Measurements from ENCODE around the gene TMEM14B.

- TF ChIP-seq MYNN (tag by site-specific recombination; IDR thresholded peaks at IDR 0.05; ENCODE audit: borderline replicate concordance): no peak
- TF ChIP-seq ZNF501 (tag by site-specific recombination; IDR thresholded peaks at IDR 0.05): no peak
- TF ChIP-seq, protein P1, sequence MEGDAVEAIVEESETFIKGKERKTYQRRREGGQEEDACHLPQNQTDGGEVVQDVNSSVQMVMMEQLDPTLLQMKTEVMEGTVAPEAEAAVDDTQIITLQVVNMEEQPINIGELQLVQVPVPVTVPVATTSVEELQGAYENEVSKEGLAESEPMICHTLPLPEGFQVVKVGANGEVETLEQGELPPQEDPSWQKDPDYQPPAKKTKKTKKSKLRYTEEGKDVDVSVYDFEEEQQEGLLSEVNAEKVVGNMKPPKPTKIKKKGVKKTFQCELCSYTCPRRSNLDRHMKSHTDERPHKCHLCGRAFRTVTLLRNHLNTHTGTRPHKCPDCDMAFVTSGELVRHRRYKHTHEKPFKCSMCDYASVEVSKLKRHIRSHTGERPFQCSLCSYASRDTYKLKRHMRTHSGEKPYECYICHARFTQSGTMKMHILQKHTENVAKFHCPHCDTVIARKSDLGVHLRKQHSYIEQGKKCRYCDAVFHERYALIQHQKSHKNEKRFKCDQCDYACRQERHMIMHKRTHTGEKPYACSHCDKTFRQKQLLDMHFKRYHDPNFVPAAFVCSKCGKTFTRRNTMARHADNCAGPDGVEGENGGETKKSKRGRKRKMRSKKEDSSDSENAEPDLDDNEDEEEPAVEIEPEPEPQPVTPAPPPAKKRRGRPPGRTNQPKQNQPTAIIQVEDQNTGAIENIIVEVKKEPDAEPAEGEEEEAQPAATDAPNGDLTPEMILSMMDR (tag by site-specific recombination; IDR thresholded peaks at IDR 0.05): no peak
- TF ChIP-seq ZNF544 (tag by site-specific recombination; IDR thresholded peaks at IDR 0.05): no peak
- TF ChIP-seq ZNF548 (tag by site-specific recombination; IDR thresholded peaks at IDR 0.05): no peak
- TF ChIP-seq, protein P2, sequence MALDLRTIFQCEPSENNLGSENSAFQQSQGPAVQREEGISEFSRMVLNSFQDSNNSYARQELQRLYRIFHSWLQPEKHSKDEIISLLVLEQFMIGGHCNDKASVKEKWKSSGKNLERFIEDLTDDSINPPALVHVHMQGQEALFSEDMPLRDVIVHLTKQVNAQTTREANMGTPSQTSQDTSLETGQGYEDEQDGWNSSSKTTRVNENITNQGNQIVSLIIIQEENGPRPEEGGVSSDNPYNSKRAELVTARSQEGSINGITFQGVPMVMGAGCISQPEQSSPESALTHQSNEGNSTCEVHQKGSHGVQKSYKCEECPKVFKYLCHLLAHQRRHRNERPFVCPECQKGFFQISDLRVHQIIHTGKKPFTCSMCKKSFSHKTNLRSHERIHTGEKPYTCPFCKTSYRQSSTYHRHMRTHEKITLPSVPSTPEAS (tag by site-specific recombination; IDR thresholded peaks at IDR 0.05): no peak
- no peak for TF ChIP-seq ZNF121 (tag by site-specific recombination; IDR thresholded peaks at IDR 0.05)
- no peak for TF ChIP-seq ZNF274 (IDR thresholded peaks at IDR 0.05; ENCODE audit: low read length)
- no peak for TF ChIP-seq ZNF274 (tag by site-specific recombination; IDR thresholded peaks at IDR 0.05; ENCODE audit: borderline replicate concordance)
- TF ChIP-seq ZNF266 (tag by site-specific recombination; IDR thresholded peaks at IDR 0.05; ENCODE audit: low read depth): no peak
- TF ChIP-seq GLIS1 (tag by site-specific recombination; IDR thresholded peaks at IDR 0.05): no peak
- TF ChIP-seq, protein P3, sequence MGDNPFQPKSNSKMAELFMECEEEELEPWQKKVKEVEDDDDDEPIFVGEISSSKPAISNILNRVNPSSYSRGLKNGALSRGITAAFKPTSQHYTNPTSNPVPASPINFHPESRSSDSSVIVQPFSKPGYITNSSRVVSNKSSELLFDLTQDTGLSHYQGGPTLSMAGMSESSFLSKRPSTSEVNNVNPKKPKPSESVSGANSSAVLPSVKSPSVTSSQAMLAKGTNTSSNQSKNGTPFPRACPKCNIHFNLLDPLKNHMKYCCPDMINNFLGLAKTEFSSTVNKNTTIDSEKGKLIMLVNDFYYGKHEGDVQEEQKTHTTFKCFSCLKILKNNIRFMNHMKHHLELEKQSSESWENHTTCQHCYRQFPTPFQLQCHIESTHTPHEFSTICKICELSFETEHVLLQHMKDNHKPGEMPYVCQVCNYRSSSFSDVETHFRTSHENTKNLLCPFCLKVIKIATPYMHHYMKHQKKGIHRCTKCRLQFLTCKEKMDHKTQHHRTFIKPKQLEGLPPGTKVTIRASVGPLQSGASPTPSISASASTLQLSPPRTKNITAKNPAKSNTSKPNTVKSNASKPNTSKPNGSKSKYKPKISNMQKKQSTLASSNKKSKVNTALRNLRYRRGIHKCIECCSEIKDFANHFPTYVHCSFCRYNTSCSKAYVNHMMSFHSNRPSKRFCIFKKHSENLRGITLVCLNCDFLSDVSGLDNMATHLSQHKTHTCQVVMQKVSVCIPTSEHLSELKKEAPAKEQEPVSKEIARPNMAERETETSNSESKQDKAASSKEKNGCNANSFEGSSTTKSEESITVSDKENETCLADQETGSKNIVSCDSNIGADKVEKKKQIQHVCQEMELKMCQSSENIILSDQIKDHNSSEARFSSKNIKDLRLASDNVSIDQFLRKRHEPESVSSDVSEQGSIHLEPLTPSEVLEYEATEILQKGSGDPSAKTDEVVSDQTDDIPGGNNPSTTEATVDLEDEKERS (tag by site-specific recombination; IDR thresholded peaks at IDR 0.05): no peak
These were observed 22.6 kb upstream of the TMEM14B start for GRCh38 chr6:10725044-10725443.

Measured in HEK293 (cell line).